ENCODE data around the gene FGD5. TPM values are rescaled to one million over a fixed set of nuclear protein-coding genes. Genes with fewer than 3 reads are reported as not detected.

The FGD5 gene
- total RNA-seq, 1 donor from 2014 or later = 112 TPM

DNA sequence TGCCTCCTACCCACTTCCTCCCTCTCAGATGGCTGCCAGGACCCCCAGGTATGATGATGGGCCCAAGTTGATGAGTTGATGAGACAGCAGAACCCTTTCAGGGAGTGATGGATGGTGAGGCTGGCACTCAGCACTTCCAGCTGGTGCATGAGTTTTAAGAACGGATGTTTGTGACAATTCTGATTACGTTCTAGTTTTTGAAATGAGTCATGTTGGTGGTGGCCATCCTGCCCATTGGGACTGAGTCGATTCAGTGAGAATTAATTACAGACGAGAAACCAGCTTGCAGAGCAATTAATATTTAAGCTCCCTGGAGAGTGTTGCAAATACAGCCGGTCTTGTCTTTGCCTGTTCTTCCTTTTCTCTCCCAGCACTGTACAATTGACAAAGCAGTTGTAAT lies 71.7 kb downstream of the FGD5 start:
- intact Hi-C loops (cut with DNase I) = no loop called here
- no peaks in the 10 kb centered on the region for H3K4me1 ChIP-seq
- no peak overlapping the region for H3K27ac ChIP-seq
- no peak for DNase-seq (ENCODE audit: low spot score in 2 of 2)
- H3K4me3 ChIP-seq = no peak overlapping the region
- no peaks in the 10 kb centered on the region for H3K9me3 ChIP-seq
- H3K27me3 ChIP-seq = no peaks in the 10 kb centered on the region
- TF ChIP-seq CTCF (IDR thresholded peaks at IDR 0.05) = no peak
- no peaks in the 10 kb centered on the region for H3K36me3 ChIP-seq

- TF ChIP-seq CTCF (IDR thresholded peaks at IDR 0.05) = no peak
- no peak for DNase-seq (ENCODE audit: low spot score in 2 of 2)
- H3K4me1 ChIP-seq = no peaks in the 10 kb centered on the region
- H3K4me3 ChIP-seq = no peak overlapping the region
- no peaks in the 10 kb centered on the region for H3K9me3 ChIP-seq
- H3K27me3 ChIP-seq = no peaks in the 10 kb centered on the region
- intact Hi-C loops (cut with DNase I) = no loop called here
- no peak overlapping the region for H3K27ac ChIP-seq
- H3K36me3 ChIP-seq = no peaks in the 10 kb centered on the region
Observed at GRCh38 chr3:14891135-14892132, 72.7 kb downstream of the FGD5 start.

- intact Hi-C loops (cut with DNase I) = no loop called here
- DNase-seq (ENCODE audit: low spot score in 2 of 2) = no peak
- no peak overlapping the region for H3K4me3 ChIP-seq
Observed at GRCh38 chr3:14892226-14892625, 73.5 kb downstream of the FGD5 start.

DNA sequence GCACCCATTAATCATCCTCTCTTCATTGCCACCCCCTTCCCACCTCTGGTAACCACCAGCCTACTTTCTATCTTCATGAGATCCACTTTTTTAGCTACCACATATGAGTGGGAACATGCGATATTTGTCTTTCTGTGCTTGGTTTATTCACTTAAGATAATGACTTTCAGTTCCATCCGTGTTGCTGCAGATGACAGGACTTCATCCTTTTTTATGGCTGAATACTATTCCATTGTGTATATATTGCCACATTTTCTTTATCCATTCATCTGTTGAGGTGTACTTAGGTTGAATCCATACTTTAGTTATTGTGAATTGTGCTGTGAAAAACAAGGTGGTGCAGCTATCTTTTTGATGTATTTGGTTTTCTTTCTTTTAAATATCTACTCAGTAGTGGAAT lies 75.3 kb downstream of the FGD5 start:
- Histone ChIP-seq H3K9me3 (no peaks in the 10 kb centered on the region), H3K4me3 (no peak overlapping the region), H3K27me3 (no peaks in the 10 kb centered on the region), H3K36me3 (peaks cover 4 to 5% of the 10 kb centered on the region in 2 donors), H3K4me1 (no peaks in the 10 kb centered on the region), H3K27ac (no peak overlapping the region)
- intact Hi-C loops (cut with DNase I) = no loop called here
- TF ChIP-seq CTCF (IDR thresholded peaks at IDR 0.05) = no peak
- no peak for DNase-seq (ENCODE audit: low spot score in 2 of 2)

More at GRCh38 chr3:14892226-14892625, 73.5 kb downstream of the FGD5 start:
- no peaks in the 10 kb centered on the region for H3K27me3 ChIP-seq
- no peak overlapping the region for H3K27ac ChIP-seq
- H3K4me1 ChIP-seq = no peaks in the 10 kb centered on the region
- no peaks in the 10 kb centered on the region for H3K9me3 ChIP-seq
- no peak for TF ChIP-seq CTCF (IDR thresholded peaks at IDR 0.05)
- no peaks in the 10 kb centered on the region for H3K36me3 ChIP-seq

- Histone ChIP-seq H3K36me3 (peaks cover 4 to 7% of the 10 kb centered on the region in 2 donors), H3K4me1 (no peaks in the 10 kb centered on the region), H3K9me3 (no peaks in the 10 kb centered on the region), H3K27ac (no peak overlapping the region), H3K27me3 (no peaks in the 10 kb centered on the region), H3K4me3 (no peak overlapping the region)
- DNase-seq (ENCODE audit: low spot score in 2 of 2) = no peak
- TF ChIP-seq CTCF (IDR thresholded peaks at IDR 0.05) = no peak
- intact Hi-C loops (cut with DNase I) = no loop called here
Observed at GRCh38 chr3:14897266-14897665, 78.5 kb downstream of the FGD5 start.

Measured in ascending aorta (tissue), 2 donors.